ENCODE measurements around the gene CD300LG. TPM values are rescaled to one million over a fixed set of nuclear protein-coding genes. Genes with fewer than 3 reads are reported as not detected.

Gene CD300LG
- total RNA-seq, 1 experiment from 2014 or later = not detected

DNA sequence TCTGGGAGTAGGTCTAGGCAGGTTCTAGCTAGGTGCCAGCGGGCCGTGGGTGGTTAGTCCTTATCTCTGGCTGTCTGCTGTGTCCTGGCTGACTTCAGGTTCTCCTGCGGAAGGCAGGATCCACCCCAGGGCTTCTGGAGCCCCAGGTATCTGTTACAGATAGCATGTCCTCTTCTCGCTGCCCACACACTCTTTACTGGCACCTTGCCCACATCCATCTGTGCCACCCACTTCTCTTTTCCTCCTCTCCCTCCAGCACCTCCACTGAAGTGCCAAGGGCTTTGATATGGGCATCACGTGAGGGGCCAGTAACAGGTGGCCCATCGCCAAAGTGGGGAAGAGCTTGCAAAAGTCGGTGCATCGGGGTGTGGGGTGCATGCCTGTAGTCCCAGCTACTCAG, 64.9 kb downstream of the CD300LG start:
- intact Hi-C loops (cut with micrococcal nuclease) = no loop called here
- no peaks in the 10 kb centered on the region for H3K9me3 ChIP-seq (ENCODE audit: control insufficient read depth in 1 of 2, insufficient read depth in 1 of 2, low read depth in 1 of 2, low read length in 2 of 2)
- H3K4me3 ChIP-seq (replicated peaks in 1 of 2; ENCODE audit: low read depth in 1 of 2, low read length in 2 of 2) = no peak overlapping the region
- ChIA-PET RAD21 (ENCODE audit: low non-redundant PET in 1 of 2, low total read pairs in 2 of 2, uncharacterized antibody in 2 of 2, unreplicated experiment in 2 of 2) (no interaction called here), CTCF (no interaction called here), POLR2A (no interaction called here)
- no peaks in the 10 kb centered on the region for H3K9me2 ChIP-seq (ENCODE audit: insufficient read depth)
- BruUV-seq (replicated peaks) = no TSS peak
- no peaks in the 10 kb centered on the region for H3K79me2 ChIP-seq (ENCODE audit: insufficient read depth, low read length)
- no peaks in the 10 kb centered on the region for H3K36me3 ChIP-seq (ENCODE audit: control insufficient read depth in 1 of 2, insufficient read depth in 2 of 2, low read length in 2 of 2)
- no peak for DNase-seq (ENCODE audit: low read depth, low spot score)
- H3K27me3 ChIP-seq (ENCODE audit: insufficient read depth, low read length) = no peaks in the 10 kb centered on the region
- no peak overlapping the region for H3K9ac ChIP-seq (ENCODE audit: low read length)
- H4K20me1 ChIP-seq (ENCODE audit: insufficient read depth) = no peaks in the 10 kb centered on the region
- ATAC-seq = no peak
- H3K27ac ChIP-seq (ENCODE audit: low read depth, low read length) = no peak overlapping the region
- H3K4me2 ChIP-seq (ENCODE audit: low read length) = no peak overlapping the region
- H3K4me1 ChIP-seq (ENCODE audit: control insufficient read depth in 1 of 2, insufficient read depth in 2 of 2, low read length in 2 of 2) = peaks cover 10 to 18% of the 10 kb centered on the region in 2 experiments
- H2AFZ ChIP-seq (ENCODE audit: low read depth, low read length, poor library complexity, severe bottlenecking) = no peak overlapping the region
- TF ChIP-seq CBX3 (IDR thresholded peaks at IDR 0.05; ENCODE audit: low read depth) = no peak
- no peak for TF ChIP-seq YY1 (IDR thresholded peaks at IDR 0.05; ENCODE audit: extremely low read depth, insufficient replicate concordance, low read depth, low read length)
- TF ChIP-seq, protein P1, sequence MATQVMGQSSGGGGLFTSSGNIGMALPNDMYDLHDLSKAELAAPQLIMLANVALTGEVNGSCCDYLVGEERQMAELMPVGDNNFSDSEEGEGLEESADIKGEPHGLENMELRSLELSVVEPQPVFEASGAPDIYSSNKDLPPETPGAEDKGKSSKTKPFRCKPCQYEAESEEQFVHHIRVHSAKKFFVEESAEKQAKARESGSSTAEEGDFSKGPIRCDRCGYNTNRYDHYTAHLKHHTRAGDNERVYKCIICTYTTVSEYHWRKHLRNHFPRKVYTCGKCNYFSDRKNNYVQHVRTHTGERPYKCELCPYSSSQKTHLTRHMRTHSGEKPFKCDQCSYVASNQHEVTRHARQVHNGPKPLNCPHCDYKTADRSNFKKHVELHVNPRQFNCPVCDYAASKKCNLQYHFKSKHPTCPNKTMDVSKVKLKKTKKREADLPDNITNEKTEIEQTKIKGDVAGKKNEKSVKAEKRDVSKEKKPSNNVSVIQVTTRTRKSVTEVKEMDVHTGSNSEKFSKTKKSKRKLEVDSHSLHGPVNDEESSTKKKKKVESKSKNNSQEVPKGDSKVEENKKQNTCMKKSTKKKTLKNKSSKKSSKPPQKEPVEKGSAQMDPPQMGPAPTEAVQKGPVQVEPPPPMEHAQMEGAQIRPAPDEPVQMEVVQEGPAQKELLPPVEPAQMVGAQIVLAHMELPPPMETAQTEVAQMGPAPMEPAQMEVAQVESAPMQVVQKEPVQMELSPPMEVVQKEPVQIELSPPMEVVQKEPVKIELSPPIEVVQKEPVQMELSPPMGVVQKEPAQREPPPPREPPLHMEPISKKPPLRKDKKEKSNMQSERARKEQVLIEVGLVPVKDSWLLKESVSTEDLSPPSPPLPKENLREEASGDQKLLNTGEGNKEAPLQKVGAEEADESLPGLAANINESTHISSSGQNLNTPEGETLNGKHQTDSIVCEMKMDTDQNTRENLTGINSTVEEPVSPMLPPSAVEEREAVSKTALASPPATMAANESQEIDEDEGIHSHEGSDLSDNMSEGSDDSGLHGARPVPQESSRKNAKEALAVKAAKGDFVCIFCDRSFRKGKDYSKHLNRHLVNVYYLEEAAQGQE (IDR thresholded peaks at IDR 0.05; ENCODE audit: low read depth) = no peak
- TF ChIP-seq CEBPB (IDR thresholded peaks at IDR 0.05; ENCODE audit: low read depth) = no peak
- TF ChIP-seq ELF1 (IDR thresholded peaks at IDR 0.05; ENCODE audit: borderline replicate concordance, low read depth) = no peak
- TF ChIP-seq ZFX (IDR thresholded peaks at IDR 0.05) = no peak
- TF ChIP-seq FOSL1 (IDR thresholded peaks at IDR 0.05; ENCODE audit: low read depth) = no peak
- TF ChIP-seq SRF (IDR thresholded peaks at IDR 0.05; ENCODE audit: low read depth) = no peak
- TF ChIP-seq, protein P2, sequence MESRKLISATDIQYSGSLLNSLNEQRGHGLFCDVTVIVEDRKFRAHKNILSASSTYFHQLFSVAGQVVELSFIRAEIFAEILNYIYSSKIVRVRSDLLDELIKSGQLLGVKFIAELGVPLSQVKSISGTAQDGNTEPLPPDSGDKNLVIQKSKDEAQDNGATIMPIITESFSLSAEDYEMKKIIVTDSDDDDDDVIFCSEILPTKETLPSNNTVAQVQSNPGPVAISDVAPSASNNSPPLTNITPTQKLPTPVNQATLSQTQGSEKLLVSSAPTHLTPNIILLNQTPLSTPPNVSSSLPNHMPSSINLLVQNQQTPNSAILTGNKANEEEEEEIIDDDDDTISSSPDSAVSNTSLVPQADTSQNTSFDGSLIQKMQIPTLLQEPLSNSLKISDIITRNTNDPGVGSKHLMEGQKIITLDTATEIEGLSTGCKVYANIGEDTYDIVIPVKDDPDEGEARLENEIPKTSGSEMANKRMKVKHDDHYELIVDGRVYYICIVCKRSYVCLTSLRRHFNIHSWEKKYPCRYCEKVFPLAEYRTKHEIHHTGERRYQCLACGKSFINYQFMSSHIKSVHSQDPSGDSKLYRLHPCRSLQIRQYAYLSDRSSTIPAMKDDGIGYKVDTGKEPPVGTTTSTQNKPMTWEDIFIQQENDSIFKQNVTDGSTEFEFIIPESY (IDR thresholded peaks at IDR 0.05; ENCODE audit: extremely low read depth, insufficient replicate concordance, low read length) = no peak
- no peak for TF ChIP-seq EGR1 (IDR thresholded peaks at IDR 0.05; ENCODE audit: low read depth)
